Nephron progenitor cell (in vitro differentiated cells): Measurements from ENCODE around the gene LAP3.

Experiments used
- DNase-seq: peaks from one replicate; pipeline ENCODE4 v3.0.0; 2021
- H3K27ac Mint-ChIP-seq: 2 replicates; pipeline ENCODE4 v1.8.0; 2021; ENCODE audit warnings: mild to moderate bottlenecking, moderate library complexity, mixed read lengths
- H3K27me3 Mint-ChIP-seq: 2 replicates; pipeline ENCODE4 v1.8.0; 2021; ENCODE audit warnings: mild to moderate bottlenecking, low read depth, mixed read lengths; ENCODE audit not compliant: poor library complexity
- H3K36me3 Mint-ChIP-seq: 2 replicates; pipeline ENCODE4 v1.8.0; 2021; ENCODE audit warnings: low read depth, mixed read lengths
- H3K4me1 Mint-ChIP-seq: 2 replicates; pipeline ENCODE4 v1.8.0; 2021; ENCODE audit warnings: mixed read lengths
- H3K4me3 Mint-ChIP-seq: 2 replicates; pipeline ENCODE4 v1.8.0; 2021; ENCODE audit warnings: mild to moderate bottlenecking, moderate library complexity, mixed read lengths
- H3K9me3 Mint-ChIP-seq: 2 replicates; pipeline ENCODE4 v1.8.0; 2021; ENCODE audit warnings: mild to moderate bottlenecking, moderate library complexity, mixed read lengths
- CTCF ChIP-seq: fragments of 200-600 bp; sonication (generic); IDR thresholded peaks from 2 replicates; pipeline ENCODE4 v1.5.0; 2021; ENCODE audit warnings: antibody characterized with exemption

The LAP3 gene

GRCh38 chr4:17578482-17578891, 1.5 kb downstream of the LAP3 start:
- Mint-ChIP-seq H3K36me3 (no peaks in the 10 kb centered on the region), H3K9me3 (no peaks in the 10 kb centered on the region), H3K4me1 (peaks cover 23% of the 10 kb centered on the region), H3K4me3 (peak overlapping the region; percentile 90), H3K27ac (no peak overlapping the region), H3K27me3 (peaks cover 4% of the 10 kb centered on the region)
- DNase-seq, result no peak
- no peak for TF ChIP-seq CTCF

DNA sequence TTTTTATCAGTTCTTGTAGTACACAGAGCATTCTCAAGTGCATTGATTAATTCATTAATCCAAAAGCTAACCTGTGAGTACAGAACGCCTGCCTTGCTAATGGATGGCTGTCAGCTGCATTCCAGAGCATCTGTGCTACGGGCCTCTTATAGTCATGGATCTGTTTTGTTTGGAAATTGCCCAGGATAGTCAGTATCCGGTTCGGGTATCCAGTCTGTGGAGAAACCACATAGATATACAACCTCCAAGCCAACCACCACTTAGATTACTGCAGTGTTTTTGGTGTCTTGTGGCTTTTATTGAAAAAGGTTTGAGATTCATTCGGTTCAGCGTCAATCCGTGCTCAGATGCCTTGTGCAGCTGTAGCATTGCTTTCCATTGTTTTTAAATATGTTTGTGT, 4.0 kb downstream of the LAP3 start:
- H3K27me3 Mint-ChIP-seq, result peaks cover under 1% of the 10 kb centered on the region

GRCh38 chr4:17583276-17583675, 6.3 kb downstream of the LAP3 start:
- Mint-ChIP-seq H3K9me3 (no peaks in the 10 kb centered on the region), H3K27ac (no peak overlapping the region), H3K4me1 (peaks cover 9% of the 10 kb centered on the region), H3K36me3 (peaks cover 32% of the 10 kb centered on the region), H3K27me3 (no peaks in the 10 kb centered on the region), H3K4me3 (no peak overlapping the region)
- no peak for DNase-seq
- no peak for TF ChIP-seq CTCF

More for the DNA sequence above, 4.0 kb downstream of the LAP3 start:
- DNase-seq, result no peak
- Mint-ChIP-seq H3K36me3 (peaks cover 14% of the 10 kb centered on the region), H3K9me3 (no peaks in the 10 kb centered on the region), H3K4me1 (peaks cover 15% of the 10 kb centered on the region), H3K27ac (no peak overlapping the region), H3K4me3 (no peak overlapping the region)
- no peak for TF ChIP-seq CTCF

DNA sequence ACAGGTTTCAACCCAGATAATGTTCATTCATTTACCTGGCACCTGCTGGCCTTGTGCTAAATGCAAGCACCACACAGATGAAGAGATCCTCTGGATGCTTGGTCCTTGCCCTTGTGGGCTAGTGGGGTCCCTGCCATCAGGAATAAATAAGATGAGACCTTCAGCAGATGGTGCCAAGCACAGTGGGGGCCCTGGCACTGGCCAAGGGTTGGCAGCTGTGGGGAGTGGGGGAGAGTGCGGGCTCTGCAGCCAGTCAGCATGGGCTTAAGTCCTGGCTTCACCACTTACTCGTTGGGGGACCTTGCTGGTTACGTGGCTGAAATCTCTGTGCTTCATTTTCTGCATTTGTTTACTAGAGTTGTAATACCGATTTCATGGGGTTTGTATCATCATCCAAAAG, 6.9 kb downstream of the LAP3 start:
- Mint-ChIP-seq H3K4me3 (no peak overlapping the region), H3K27me3 (no peaks in the 10 kb centered on the region), H3K4me1 (peaks cover 2% of the 10 kb centered on the region), H3K27ac (no peak overlapping the region), H3K9me3 (no peaks in the 10 kb centered on the region), H3K36me3 (peaks cover 38% of the 10 kb centered on the region)
- DNase-seq, result no peak
- TF ChIP-seq CTCF, result no peak

DNA sequence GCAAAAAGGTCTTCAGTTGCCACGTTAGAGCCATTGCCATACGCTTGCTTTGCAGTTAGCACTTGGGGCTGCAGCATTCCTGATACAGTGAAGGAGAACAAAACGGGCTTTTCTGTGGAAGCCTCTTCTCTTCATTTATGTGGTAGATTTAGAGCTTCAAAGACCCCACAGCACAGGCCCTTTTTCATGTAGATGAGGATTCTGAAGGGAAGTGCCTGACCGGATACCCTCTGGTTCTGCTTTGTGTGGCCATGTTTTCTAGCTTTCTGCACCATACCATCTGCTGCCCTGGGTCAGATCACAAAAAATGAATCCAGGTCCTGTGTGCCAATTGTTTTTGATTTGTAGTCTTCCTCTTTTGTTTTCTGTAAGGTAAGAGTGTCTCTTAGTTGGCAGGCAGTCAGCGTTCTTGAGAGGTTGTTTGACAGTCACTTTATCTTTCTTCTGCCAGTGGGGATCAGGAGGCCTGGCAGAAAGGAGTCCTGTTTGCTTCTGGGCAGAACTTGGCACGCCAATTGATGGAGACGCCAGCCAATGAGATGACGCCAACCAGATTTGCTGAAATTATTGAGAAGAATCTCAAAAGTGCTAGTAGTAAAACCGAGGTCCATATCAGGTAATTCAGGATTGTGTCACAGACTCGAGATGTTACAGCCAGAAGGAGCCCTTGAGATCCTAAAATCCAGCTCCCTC, 7.7 kb downstream of the LAP3 start:
- no peaks in the 10 kb centered on the region for H3K27me3 Mint-ChIP-seq
- H3K4me3 Mint-ChIP-seq, result no peak overlapping the region
- H3K36me3 Mint-ChIP-seq, result peaks cover 44% of the 10 kb centered on the region
- no peaks in the 10 kb centered on the region for H3K4me1 Mint-ChIP-seq
- no peak overlapping the region for H3K27ac Mint-ChIP-seq
- TF ChIP-seq CTCF, result no peak
- DNase-seq, result no peak
- no peaks in the 10 kb centered on the region for H3K9me3 Mint-ChIP-seq

- Mint-ChIP-seq H3K27ac (peak overlapping the region; percentile 23), H3K9me3 (no peaks in the 10 kb centered on the region), H3K4me3 (no peak overlapping the region), H3K27me3 (no peaks in the 10 kb centered on the region), H3K4me1 (no peaks in the 10 kb centered on the region), H3K36me3 (peaks cover 61% of the 10 kb centered on the region)
- no peak for TF ChIP-seq CTCF
- no peak for DNase-seq
Observed at GRCh38 chr4:17587094-17587822, 10.3 kb downstream of the LAP3 start.
